Hematopoietic multipotent progenitor cell treated with erythropoietin and hydrocortisone succinate and interleukin-3 and kit ligand, for 17 days (in vitro differentiated cells): ENCODE data around the gene LSM10.

Source experiments
- DNase-seq: peaks from one replicate; pipeline ENCODE4 v3.0.0-alpha.2; 2015; ENCODE audit warnings: low spot score

LSM10 gene

GRCh38 chr1:36351227-36351977 is 46.3 kb downstream of the LSM10 start:
- no peak for DNase-seq

GRCh38 chr1:36350659-36351226 is 47.0 kb downstream of the LSM10 start:
- DNase-seq = no peak

GRCh38 chr1:36349839-36350238 is 47.9 kb downstream of the LSM10 start:
- DNase-seq = no peak

- DNase-seq = no peak
These were observed 48.5 kb downstream of the LSM10 start for GRCh38 chr1:36349241-36349671.

- no peak for DNase-seq
These were observed 50.9 kb downstream of the LSM10 start for GRCh38 chr1:36346741-36347370.

GRCh38 chr1:36345353-36345752 is 52.4 kb downstream of the LSM10 start:
- DNase-seq = no peak

- no peak for DNase-seq
These were observed 53.4 kb downstream of the LSM10 start for GRCh38 chr1:36344395-36344680.

GRCh38 chr1:36343651-36344394 is 53.9 kb downstream of the LSM10 start:
- DNase-seq = no peak
